ENCODE measurements around the gene ALKBH3. TPM values are rescaled to one million over a fixed set of nuclear protein-coding genes. Genes with fewer than 3 reads are reported as not detected.

Gene ALKBH3
- total RNA-seq, 1 donor from 2014 or later, result 27.3 TPM

- H3K36me3 Mint-ChIP-seq (ENCODE audit: low read depth, unreplicated experiment), result peaks cover 3% of the 10 kb centered on the region
- TF ChIP-seq CTCF (IDR thresholded peaks at IDR 0.05; ENCODE audit: unreplicated experiment), result no peak
- no peak overlapping the region for H3K4me3 Mint-ChIP-seq (ENCODE audit: unreplicated experiment)
- no peak overlapping the region for H3K27ac Mint-ChIP-seq (ENCODE audit: unreplicated experiment)
- peaks cover 25% of the 10 kb centered on the region for H3K27me3 Mint-ChIP-seq (ENCODE audit: unreplicated experiment)
- no peaks in the 10 kb centered on the region for H3K9me3 Mint-ChIP-seq (ENCODE audit: unreplicated experiment)
- no peak for DNase-seq (ENCODE audit: low spot score)
- peaks cover 4% of the 10 kb centered on the region for H3K4me1 Mint-ChIP-seq (ENCODE audit: unreplicated experiment)
Observed at GRCh38 chr11:43947815-43948214, 67.2 kb downstream of the ALKBH3 start.

GRCh38 chr11:43948341-43949225 is 68.0 kb downstream of the ALKBH3 start:
- DNase-seq (ENCODE audit: low spot score), result no peak
- Mint-ChIP-seq H3K27me3 (ENCODE audit: unreplicated experiment) (peaks cover 22% of the 10 kb centered on the region), H3K36me3 (ENCODE audit: low read depth, unreplicated experiment) (peaks cover under 1% of the 10 kb centered on the region), H3K4me3 (ENCODE audit: unreplicated experiment) (no peak overlapping the region), H3K4me1 (ENCODE audit: unreplicated experiment) (peaks cover 1% of the 10 kb centered on the region), H3K9me3 (ENCODE audit: unreplicated experiment) (no peaks in the 10 kb centered on the region), H3K27ac (ENCODE audit: unreplicated experiment) (no peak overlapping the region)
- no peak for TF ChIP-seq CTCF (IDR thresholded peaks at IDR 0.05; ENCODE audit: unreplicated experiment)

- no peak overlapping the region for H3K4me3 Mint-ChIP-seq (ENCODE audit: unreplicated experiment)
- peaks cover 15% of the 10 kb centered on the region for H3K27me3 Mint-ChIP-seq (ENCODE audit: unreplicated experiment)
- H3K36me3 Mint-ChIP-seq (ENCODE audit: low read depth, unreplicated experiment), result no peaks in the 10 kb centered on the region
- H3K27ac Mint-ChIP-seq (ENCODE audit: unreplicated experiment), result no peak overlapping the region
- DNase-seq (ENCODE audit: low spot score), result no peak
- no peaks in the 10 kb centered on the region for H3K4me1 Mint-ChIP-seq (ENCODE audit: unreplicated experiment)
- H3K9me3 Mint-ChIP-seq (ENCODE audit: unreplicated experiment), result no peaks in the 10 kb centered on the region
- TF ChIP-seq CTCF (IDR thresholded peaks at IDR 0.05; ENCODE audit: unreplicated experiment), result no peak
Observed at GRCh38 chr11:43950311-43950855, 69.8 kb downstream of the ALKBH3 start.

- Mint-ChIP-seq H3K36me3 (ENCODE audit: low read depth, unreplicated experiment) (no peaks in the 10 kb centered on the region), H3K9me3 (ENCODE audit: unreplicated experiment) (no peaks in the 10 kb centered on the region), H3K4me1 (ENCODE audit: unreplicated experiment) (no peaks in the 10 kb centered on the region), H3K27ac (ENCODE audit: unreplicated experiment) (no peak overlapping the region), H3K27me3 (ENCODE audit: unreplicated experiment) (peaks cover 15% of the 10 kb centered on the region), H3K4me3 (ENCODE audit: unreplicated experiment) (no peak overlapping the region)
- TF ChIP-seq CTCF (IDR thresholded peaks at IDR 0.05; ENCODE audit: unreplicated experiment), result no peak
- no peak for DNase-seq (ENCODE audit: low spot score)
Observed at GRCh38 chr11:43951231-43951630, 70.6 kb downstream of the ALKBH3 start.

GRCh38 chr11:43952020-43952400 is 71.4 kb downstream of the ALKBH3 start:
- H3K4me3 Mint-ChIP-seq (ENCODE audit: unreplicated experiment), result no peak overlapping the region
- TF ChIP-seq CTCF (IDR thresholded peaks at IDR 0.05; ENCODE audit: unreplicated experiment), result no peak
- no peaks in the 10 kb centered on the region for H3K36me3 Mint-ChIP-seq (ENCODE audit: low read depth, unreplicated experiment)
- DNase-seq (ENCODE audit: low spot score), result no peak
- no peaks in the 10 kb centered on the region for H3K9me3 Mint-ChIP-seq (ENCODE audit: unreplicated experiment)
- H3K4me1 Mint-ChIP-seq (ENCODE audit: unreplicated experiment), result no peaks in the 10 kb centered on the region
- H3K27ac Mint-ChIP-seq (ENCODE audit: unreplicated experiment), result no peak overlapping the region
- peaks cover 10% of the 10 kb centered on the region for H3K27me3 Mint-ChIP-seq (ENCODE audit: unreplicated experiment)
